Muscle of leg (tissue), 11 donors: ENCODE data around the gene CCDC63. TPM values are rescaled to one million over a fixed set of nuclear protein-coding genes. Genes with fewer than 3 reads are reported as not detected.

Source experiments
- DNase-seq: peaks from one replicate; pipeline ENCODE4 v3.0.0; 2013
- H3K27ac ChIP-seq: one replicate; pipeline ENCODE4 v1.5.1; 2013; ENCODE audit warnings: mild to moderate bottlenecking, low read length, control low read depth
- H3K27me3 ChIP-seq: one replicate; pipeline ENCODE4 v1.6.1; 2013; ENCODE audit warnings: low read length; ENCODE audit not compliant: control insufficient read depth, insufficient read depth
- H3K36me3 ChIP-seq: one replicate; pipeline ENCODE4 v1.6.1; 2013; ENCODE audit warnings: low read length; ENCODE audit not compliant: control insufficient read depth, insufficient read depth
- H3K4me1 ChIP-seq: one replicate; pipeline ENCODE4 v1.6.1; 2013; ENCODE audit warnings: low read length; ENCODE audit not compliant: control insufficient read depth, insufficient read depth
- H3K4me3 ChIP-seq: one replicate; pipeline ENCODE4 v1.5.1; 2013; ENCODE audit warnings: low read length, control low read depth
- H3K9me3 ChIP-seq: replicated peaks from 2 replicates; pipeline ENCODE4 v1.6.1; 2013; ENCODE audit warnings: low read depth, low read length; ENCODE audit not compliant: control insufficient read depth
- WGBS: methylation state at CpG from one replicate; pipeline ENCODE4 v1.1.5; 2013; ENCODE audit warnings: missing lambda C conversion rate; ENCODE audit not compliant: insufficient coverage; 5-methylcytosine and 5-hydroxymethylcytosine counted together
- polyA plus RNA-seq, 8 donors: library from polyadenylated mRNA; unstranded; fragments of 120-200 nt; gene quantifications; one replicate each; pipeline versions ENCODE4 v1.2.1 to v1.2.3, GENCODE V29; 2013; ENCODE audit warnings: inconsistent platforms in 1 of 8, low replicate concordance in 1 of 8; ENCODE audit not compliant: insufficient read length in 8 of 8, insufficient read depth in 1 of 8
- total RNA-seq: library from RNA; stranded (reverse); fragments of 120-200 nt; gene quantifications from one replicate; pipeline ENCODE4 v1.2.4, GENCODE V29; 2013

CCDC63 gene
- total and polyA plus RNA-seq, 9 donors, result 0.09 to 0.12 (median 0.11) TPM; not detected in 6

GRCh38 chr12:110917961-110918360 lies 71.2 kb downstream of the CCDC63 start:
- no peak overlapping the region for H3K4me3 ChIP-seq

GRCh38 chr12:110919720-110920119 lies 72.9 kb downstream of the CCDC63 start:
- Histone ChIP-seq H3K4me1 (peaks cover 4% of the 10 kb centered on the region), H3K4me3 (peak overlapping the region; percentile 5), H3K36me3 (no peaks in the 10 kb centered on the region), H3K27ac (no peak overlapping the region), H3K9me3 (no peaks in the 10 kb centered on the region), H3K27me3 (peaks cover 10% of the 10 kb centered on the region)
- no peak for DNase-seq
- no CpG with 5 or more reads among the region's 5 CpGs for WGBS

More at GRCh38 chr12:110917961-110918360, 71.2 kb downstream of the CCDC63 start:
- H3K36me3 ChIP-seq, result no peaks in the 10 kb centered on the region
- H3K4me1 ChIP-seq, result peaks cover 4% of the 10 kb centered on the region
- H3K27me3 ChIP-seq, result peaks cover 10% of the 10 kb centered on the region
- DNase-seq, result no peak
- WGBS, result 55% methylated on average over 4 of the region's 7 CpGs
- H3K27ac ChIP-seq, result no peak overlapping the region
- no peaks in the 10 kb centered on the region for H3K9me3 ChIP-seq

GRCh38 chr12:110920324-110920910 lies 73.6 kb downstream of the CCDC63 start, which contains the start of gene MYL2:
TSS of gene MYL2 (minus strand) at chr12:110920579. CDS start at chr12:110920529, 50 bp downstream.
- Histone ChIP-seq H3K4me3 (peak within 1 kb of the TSS; percentile 5), H3K27ac (no peak within 1 kb of the TSS), H3K9me3 (no peaks in the 10 kb centered on the region), H3K36me3 (no peaks in the 10 kb centered on the region), H3K4me1 (peaks cover 4% of the 10 kb centered on the region), H3K27me3 (peaks cover 10% of the 10 kb centered on the region)
- DNase-seq, result no peak
- 66% methylated on average over 13 of the region's 22 CpGs for WGBS

- 81% methylated on average over 9 of the region's 10 CpGs for WGBS
- DNase-seq, result no peak
- Histone ChIP-seq H3K4me3 (no peak overlapping the region), H3K36me3 (no peaks in the 10 kb centered on the region), H3K27ac (no peak overlapping the region), H3K4me1 (peaks cover 4% of the 10 kb centered on the region), H3K27me3 (peaks cover 10% of the 10 kb centered on the region), H3K9me3 (no peaks in the 10 kb centered on the region)
Observed at GRCh38 chr12:110921262-110921661, 74.5 kb downstream of the CCDC63 start.

- DNase-seq, result no peak
- Histone ChIP-seq H3K27me3 (peaks cover 10% of the 10 kb centered on the region), H3K9me3 (no peaks in the 10 kb centered on the region), H3K36me3 (no peaks in the 10 kb centered on the region), H3K4me3 (no peak overlapping the region), H3K4me1 (peaks cover 4% of the 10 kb centered on the region), H3K27ac (no peak overlapping the region)
- WGBS, result 68% methylated on average over 5 of the region's 7 CpGs
Observed at GRCh38 chr12:110922652-110923051, 75.9 kb downstream of the CCDC63 start.

GRCh38 chr12:110923192-110923591 lies 76.4 kb downstream of the CCDC63 start:
- H3K4me1 ChIP-seq, result peaks cover 4% of the 10 kb centered on the region
- H3K4me3 ChIP-seq, result no peak overlapping the region
- peaks cover 6% of the 10 kb centered on the region for H3K27me3 ChIP-seq
- no peaks in the 10 kb centered on the region for H3K36me3 ChIP-seq
- no peaks in the 10 kb centered on the region for H3K9me3 ChIP-seq
- no peak for DNase-seq
- no peak overlapping the region for H3K27ac ChIP-seq
- WGBS, result 100% methylated on average over 3 of the region's 4 CpGs

GRCh38 chr12:110923692-110924334 lies 77.0 kb downstream of the CCDC63 start:
- DNase-seq, result no peak
- Histone ChIP-seq H3K4me3 (no peak overlapping the region), H3K27ac (no peak overlapping the region), H3K36me3 (no peaks in the 10 kb centered on the region), H3K4me1 (peaks cover 7% of the 10 kb centered on the region), H3K9me3 (no peaks in the 10 kb centered on the region), H3K27me3 (peaks cover 6% of the 10 kb centered on the region)
- WGBS, result 70% methylated on average over 2 of the region's 9 CpGs

GRCh38 chr12:110927546-110927945 lies 80.8 kb downstream of the CCDC63 start:
- Histone ChIP-seq H3K4me1 (peaks cover 20% of the 10 kb centered on the region), H3K4me3 (no peak overlapping the region), H3K36me3 (no peaks in the 10 kb centered on the region), H3K9me3 (no peaks in the 10 kb centered on the region), H3K27ac (no peak overlapping the region), H3K27me3 (no peaks in the 10 kb centered on the region)
- DNase-seq, result no peak
- WGBS, result 35% methylated on average over 3 of the region's 6 CpGs

GRCh38 chr12:110928700-110929099 lies 81.9 kb downstream of the CCDC63 start:
- H3K4me3 ChIP-seq, result no peak overlapping the region
- WGBS, result 56% methylated on average over 5 of the region's 7 CpGs
- H3K9me3 ChIP-seq, result no peaks in the 10 kb centered on the region
- peaks cover 2% of the 10 kb centered on the region for H3K27me3 ChIP-seq
- no peak for DNase-seq
- H3K36me3 ChIP-seq, result no peaks in the 10 kb centered on the region
- H3K27ac ChIP-seq, result peak overlapping the region; percentile 21
- peaks cover 20% of the 10 kb centered on the region for H3K4me1 ChIP-seq

GRCh38 chr12:110929818-110930217 lies 83.0 kb downstream of the CCDC63 start:
- WGBS, result 80% methylated on average over 1 of the region's 1 CpG

More at GRCh38 chr12:110929818-110930217, 83.0 kb downstream of the CCDC63 start:
- H3K9me3 ChIP-seq, result no peaks in the 10 kb centered on the region
- no peak for DNase-seq
- no peak overlapping the region for H3K27ac ChIP-seq
- H3K27me3 ChIP-seq, result peaks cover 2% of the 10 kb centered on the region
- peaks cover 22% of the 10 kb centered on the region for H3K4me1 ChIP-seq
- no peaks in the 10 kb centered on the region for H3K36me3 ChIP-seq
- no peak overlapping the region for H3K4me3 ChIP-seq
